ENCODE results near the gene SPEM1. TPM values are rescaled to one million over a fixed set of nuclear protein-coding genes. Genes with fewer than 3 reads are reported as not detected.

SPEM1 gene
- total RNA-seq, 2 donors from 2014 or later = 3.6 TPM; not detected in 1

- DNase-seq (ENCODE audit: low spot score) = no peak
- Histone ChIP-seq H3K27ac (no peak overlapping the region), H3K36me3 (no peaks in the 10 kb centered on the region), H3K4me3 (no peak overlapping the region), H3K9me3 (no peaks in the 10 kb centered on the region), H3K4me1 (replicated peaks) (no peaks in the 10 kb centered on the region), H3K27me3 (replicated peaks; ENCODE audit: insufficient read depth) (no peaks in the 10 kb centered on the region)
- TF ChIP-seq POLR2A (IDR thresholded peaks at IDR 0.05) (no peak), CTCF (IDR thresholded peaks at IDR 0.05) (no peak), POLR2AphosphoS5 (IDR thresholded peaks at IDR 0.05) (no peak)
- intact Hi-C loops (cut with DNase I) = no loop called here
- WGBS = 12% methylated on average over 16 of the region's 16 CpGs
These were observed 25.5 kb downstream of the SPEM1 start for GRCh38 chr17:7445619-7445968.

- intact Hi-C loops (cut with DNase I) = no loop called here
- TF ChIP-seq POLR2A (IDR thresholded peaks at IDR 0.05) (no peak), CTCF (IDR thresholded peaks at IDR 0.05) (no peak), POLR2AphosphoS5 (IDR thresholded peaks at IDR 0.05) (no peak)
- H3K9me3 ChIP-seq = no peaks in the 10 kb centered on the region
- no peak overlapping the region for H3K27ac ChIP-seq
- no peaks in the 10 kb centered on the region for H3K27me3 ChIP-seq (replicated peaks; ENCODE audit: insufficient read depth)
- no peak overlapping the region for H3K4me3 ChIP-seq
- no peaks in the 10 kb centered on the region for H3K36me3 ChIP-seq
- no peak for DNase-seq (ENCODE audit: low spot score)
- WGBS = 86% methylated on average over 7 of the region's 7 CpGs
- no peaks in the 10 kb centered on the region for H3K4me1 ChIP-seq (replicated peaks)
These were observed 28.3 kb downstream of the SPEM1 start for GRCh38 chr17:7448461-7448860.

GRCh38 chr17:7459961-7460545 lies 39.9 kb downstream of the SPEM1 start:
- WGBS = 73% methylated on average over 3 of the region's 3 CpGs
- intact Hi-C loops (cut with DNase I) = no loop called here

GRCh38 chr17:7460850-7461660 lies 40.9 kb downstream of the SPEM1 start:
- intact Hi-C loops (cut with DNase I) = no loop called here
- Histone ChIP-seq H3K27ac (no peak overlapping the region), H3K4me3 (no peak overlapping the region), H3K27me3 (replicated peaks; ENCODE audit: insufficient read depth) (no peaks in the 10 kb centered on the region), H3K4me1 (replicated peaks) (no peaks in the 10 kb centered on the region), H3K9me3 (no peaks in the 10 kb centered on the region), H3K36me3 (peaks cover 0 to 5% of the 10 kb centered on the region in 2 donors)
- no peak for DNase-seq (ENCODE audit: low spot score)
- WGBS = 90% methylated on average over 7 of the region's 7 CpGs
- TF ChIP-seq POLR2AphosphoS5 (IDR thresholded peaks at IDR 0.05) = no peak
- TF ChIP-seq POLR2A (IDR thresholded peaks at IDR 0.05) = no peak
- TF ChIP-seq CTCF (IDR thresholded peaks at IDR 0.05) = no peak

More at GRCh38 chr17:7459961-7460545, 39.9 kb downstream of the SPEM1 start:
- Histone ChIP-seq H3K27ac (no peak overlapping the region), H3K27me3 (replicated peaks; ENCODE audit: insufficient read depth) (no peaks in the 10 kb centered on the region), H3K36me3 (peaks cover 0 to 5% of the 10 kb centered on the region in 2 donors), H3K4me3 (no peak overlapping the region), H3K9me3 (no peaks in the 10 kb centered on the region), H3K4me1 (replicated peaks) (no peaks in the 10 kb centered on the region)
- TF ChIP-seq POLR2A (IDR thresholded peaks at IDR 0.05) (no peak), CTCF (IDR thresholded peaks at IDR 0.05) (no peak), POLR2AphosphoS5 (IDR thresholded peaks at IDR 0.05) (no peak)
- no peak for DNase-seq (ENCODE audit: low spot score)

All from prostate gland (tissue), 2 donors.